K562 treated with DMSO at 1 percent for 48 hours (cell line): ENCODE results near the gene HAUS7. TPM values are rescaled to one million over a fixed set of nuclear protein-coding genes. Genes with fewer than 3 reads are reported as not detected.

Source experiments
- total RNA-seq: library from RNA; unstranded; fragments of 300-600 nt; gene quantifications from 2 replicates; pipeline ENCODE4 v1.2.3, GENCODE V29; 2022; ENCODE audit warnings: low replicate concordance; ENCODE audit errors: extremely low read depth

The HAUS7 gene
- total RNA-seq, result not detected in 2 replicates

DNA sequence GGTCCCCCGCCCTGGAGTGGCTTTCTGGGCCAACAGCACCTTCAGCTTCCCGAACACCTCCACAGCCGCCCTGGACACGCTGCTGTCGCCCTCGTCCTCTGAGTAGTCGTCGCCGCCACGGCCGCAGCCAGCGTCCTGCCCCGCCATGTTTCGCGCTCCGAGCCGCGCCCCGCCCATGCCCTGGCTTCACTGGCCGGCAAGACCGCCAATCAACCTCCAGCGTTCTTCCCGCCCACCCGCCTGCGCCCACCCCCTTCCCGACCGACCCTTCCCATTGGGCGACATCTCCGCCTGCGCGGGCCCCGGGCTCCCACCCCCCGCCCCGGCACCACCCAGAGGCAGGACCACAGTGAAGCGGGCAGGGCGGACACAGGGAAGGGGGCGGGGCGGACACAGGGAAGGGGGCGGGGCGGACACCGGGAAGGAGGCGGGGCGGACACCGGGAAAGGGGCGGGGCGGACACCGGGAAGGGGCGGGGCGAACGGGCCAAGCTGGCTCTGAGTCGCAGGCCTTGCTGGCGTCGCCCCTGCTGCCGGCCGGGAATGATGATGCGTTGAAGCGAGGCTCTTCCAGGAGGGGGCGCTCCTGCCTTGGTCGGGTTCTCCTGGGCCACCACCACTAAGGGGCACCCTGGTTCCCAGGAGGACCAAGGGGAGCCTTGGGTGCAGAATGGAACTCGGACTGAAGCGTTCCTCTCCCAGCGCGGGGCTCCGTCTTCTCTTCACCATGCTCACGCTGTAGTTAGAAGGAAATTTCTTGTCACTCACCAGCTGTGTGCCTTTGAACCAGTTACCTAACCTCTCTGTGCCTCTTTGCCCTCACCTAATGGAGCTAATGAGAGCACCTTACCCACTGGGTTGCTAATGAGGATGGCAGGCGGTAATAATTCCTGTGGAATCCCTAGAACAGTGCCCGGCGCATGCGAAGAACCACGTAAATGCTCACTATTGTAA, at the start of gene HAUS7:
TSS of gene HAUS7 (minus strand) at position 166 of the 953 bp plus-strand sequence. CDS start at position 147, 19 bp downstream.

DNA sequence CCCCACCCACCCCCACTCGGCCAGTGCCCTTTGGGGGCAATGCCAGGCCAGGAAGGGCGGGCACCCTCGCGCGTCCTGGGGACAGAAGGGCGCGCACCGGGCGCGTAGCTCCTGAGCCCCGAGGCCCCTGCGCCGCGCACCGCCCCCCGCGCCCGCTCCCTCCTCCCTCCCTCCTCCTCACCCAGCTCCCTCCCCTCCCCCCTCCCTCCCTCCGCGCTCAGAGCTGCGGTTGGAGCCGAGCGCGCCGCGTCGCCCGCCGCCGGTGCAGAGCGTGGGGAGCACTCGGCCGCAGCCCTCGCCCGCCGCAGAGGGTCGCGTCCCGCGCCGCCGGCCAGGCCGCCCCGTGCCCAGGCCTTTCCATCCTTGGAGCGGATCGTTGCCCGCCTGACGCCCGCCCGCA, 47.0 kb upstream of the HAUS7 start, which contains the start of gene ATP2B3:
TSS of gene ATP2B3 (plus strand) at position 220 of the 400 bp plus-strand sequence. CDS start 18,606 bp downstream, outside the sequence.

GRCh38 chrX:153494541-153495361, 24.4 kb upstream of the HAUS7 start, which contains the start of gene BGN:
Gene BGN (plus strand): TSS chrX:153494980. CDS start chrX:153504632, 9,652 bp downstream.

DNA sequence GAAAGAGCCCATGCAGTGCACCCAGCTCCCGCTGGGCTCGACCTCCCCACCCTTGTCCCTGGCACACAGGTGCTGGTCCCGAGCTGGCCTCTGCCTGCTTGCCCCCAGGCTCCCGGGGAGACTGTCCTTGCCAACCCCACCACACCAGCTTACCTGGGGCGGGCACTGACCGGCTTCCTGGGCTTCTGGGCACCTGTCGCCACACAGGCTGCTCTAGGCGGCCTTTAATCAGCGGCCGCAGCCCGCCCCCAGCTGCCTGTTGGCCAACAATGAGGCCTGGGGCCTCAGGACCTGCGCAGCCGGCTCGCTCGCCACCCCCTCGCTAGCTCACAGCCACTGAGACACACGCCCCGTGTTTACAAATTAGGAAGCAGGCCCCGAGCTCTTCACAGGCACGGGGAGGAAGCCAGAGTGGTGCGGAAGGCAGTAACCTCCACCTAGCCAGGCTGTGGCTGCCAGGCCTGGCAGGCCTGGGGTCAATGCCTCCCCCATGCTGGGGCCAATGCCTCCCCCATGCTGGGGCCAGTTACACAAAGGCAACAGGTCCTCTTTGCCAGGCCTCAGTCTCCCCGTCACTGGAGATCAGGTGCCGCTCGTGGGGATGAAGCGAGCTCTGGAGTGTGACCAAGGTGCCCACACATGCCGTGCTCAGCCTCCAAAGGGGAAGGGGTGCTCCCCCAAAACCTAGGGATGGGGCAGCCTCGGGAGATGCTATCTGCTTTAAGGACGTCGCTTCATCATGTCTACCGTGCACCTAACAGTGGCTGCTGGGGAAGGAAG, 24.3 kb downstream of the HAUS7 start, which contains the start of gene TREX2:
TSS of gene TREX2 (minus strand) at position 201 of the 780 bp plus-strand sequence. CDS start 626 bp downstream, outside the sequence.

GRCh38 chrX:153411255-153411987, 59.0 kb downstream of the HAUS7 start, which contains the start of gene ZFP92:
Gene ZFP92 (plus strand): TSS chrX:153411472. CDS start chrX:153418323, 6,851 bp downstream.

GRCh38 chrX:153401133-153401764, 69.1 kb downstream of the HAUS7 start, which contains the start of gene PNMA6E:
Gene PNMA6E (minus strand): TSS chrX:153401350. CDS start chrX:153398849, 2,501 bp downstream.

Other genes with a start within 250 kb of the HAUS7 start
- gene PNMA6F, start 148.8 kb downstream of the HAUS7 start, total RNA-seq, result not detected in 2 replicates
- gene ZNF275, start 136.4 kb downstream of the HAUS7 start, total RNA-seq, result not detected in 2 replicates
- gene PNMA6E, start 69.2 kb downstream of the HAUS7 start, total RNA-seq, result not detected in 2 replicates
- gene ZFP92, start 59.1 kb downstream of the HAUS7 start, total RNA-seq, result not detected in 2 replicates
- gene TREX2, start 24.5 kb downstream of the HAUS7 start, total RNA-seq, result not detected in 2 replicates
- not detected in 2 replicates for gene BGN, start 24.4 kb upstream of the HAUS7 start, total RNA-seq
- not detected in 2 replicates for gene ATP2B3, start 47.1 kb upstream of the HAUS7 start, total RNA-seq
- gene CCNQ, start 128.6 kb upstream of the HAUS7 start, total RNA-seq, result not detected in 2 replicates
- gene DUSP9, start 176.6 kb upstream of the HAUS7 start, total RNA-seq, result not detected in 2 replicates
- not detected in 2 replicates for gene PNCK, start 203.2 kb upstream of the HAUS7 start, total RNA-seq
- gene SLC6A8, start 217.3 kb upstream of the HAUS7 start, total RNA-seq, result not detected in 2 replicates